BLaER1 treated with 17β-estradiol and CSF1 and Interleukin-3, amounts not matched to agents 10 nM and 100 nM (cell line): ENCODE data around the gene TNRC18.

Source experiments
- H3K27ac ChIP-seq, 11 experiments: shearing (Covaris generic); formaldehyde crosslinking; 2 replicates each; pipeline ENCODE4 v1.8.1; 2022
- H3K27me3 ChIP-seq, 11 experiments: shearing (Covaris generic); formaldehyde crosslinking; 2 replicates each; pipeline ENCODE4 v1.8.1; 2022
- H3K36me3 ChIP-seq, 11 experiments: shearing (Covaris generic); formaldehyde crosslinking; 2 replicates each; pipeline ENCODE4 v1.8.1; 2022
- H3K4me1 ChIP-seq, 10 experiments: shearing (Covaris generic); formaldehyde crosslinking; 2 replicates each; pipeline ENCODE4 v1.8.1; 2022
- H3K4me2 ChIP-seq, 11 experiments: shearing (Covaris generic); formaldehyde crosslinking; 2 replicates each; pipeline ENCODE4 v1.8.1; 2022
- H3K4me3 ChIP-seq, 10 experiments: shearing (Covaris generic); formaldehyde crosslinking; 2 replicates each; pipeline ENCODE4 v1.8.1; 2022
- H3K9ac ChIP-seq, 11 experiments: shearing (Covaris generic); formaldehyde crosslinking; 2 replicates each; pipeline ENCODE4 v1.8.1; 2022
- H3K9me3 ChIP-seq, 11 experiments: shearing (Covaris generic); formaldehyde crosslinking; replicated peaks in 1 of 11; 2 replicates each; pipeline ENCODE4 v1.8.1; 2022
- H4K20me1 ChIP-seq, 11 experiments: shearing (Covaris generic); formaldehyde crosslinking; 2 replicates each; pipeline ENCODE4 v1.8.1; 2022
- Cebpa-rat ChIP-seq, 11 experiments: shearing (Covaris generic); IDR thresholded peaks; 2 replicates each; pipeline ENCODE4 v1.8.1; 2022

Gene TNRC18

GRCh38 chr7:5344342-5344741 lies 79.3 kb downstream of the TNRC18 start:
- H3K4me1 ChIP-seq = no peaks in the 10 kb centered on the region

GRCh38 chr7:5343884-5344283 lies 79.8 kb downstream of the TNRC18 start:
- no peak overlapping the region for H3K4me2 ChIP-seq
- no peak for TF ChIP-seq Cebpa-rat (IDR thresholded peaks at IDR 0.05)
- H3K9me3 ChIP-seq = peaks cover 15 to 60% (median 45%) of the 10 kb centered on the region in 11 experiments
- H3K4me3 ChIP-seq = no peak overlapping the region
- H3K4me1 ChIP-seq = no peaks in the 10 kb centered on the region
- H3K27me3 ChIP-seq = no peaks in the 10 kb centered on the region
- H3K9ac ChIP-seq = no peak overlapping the region
- H3K36me3 ChIP-seq = peaks cover 61 to 97% (median 90%) of the 10 kb centered on the region in 11 experiments
- peaks cover 0 to 94% (median 32%) of the 10 kb centered on the region in 11 experiments; a peak in 17 of 22 replicates for H4K20me1 ChIP-seq
- H3K27ac ChIP-seq = no peak overlapping the region

More at GRCh38 chr7:5344342-5344741, 79.3 kb downstream of the TNRC18 start:
- H3K4me2 ChIP-seq = no peak overlapping the region
- H4K20me1 ChIP-seq = peaks cover 0 to 94% (median 37%) of the 10 kb centered on the region in 11 experiments; a peak in 18 of 22 replicates
- H3K27me3 ChIP-seq = no peaks in the 10 kb centered on the region
- no peak overlapping the region for H3K27ac ChIP-seq
- H3K36me3 ChIP-seq = peaks cover 59 to 97% (median 87%) of the 10 kb centered on the region in 11 experiments
- TF ChIP-seq Cebpa-rat (IDR thresholded peaks at IDR 0.05) = no peak
- peaks cover 15 to 56% (median 45%) of the 10 kb centered on the region in 11 experiments for H3K9me3 ChIP-seq
- H3K4me3 ChIP-seq = no peak overlapping the region
- H3K9ac ChIP-seq = no peak overlapping the region

GRCh38 chr7:5342631-5343030 lies 81.0 kb downstream of the TNRC18 start:
- Histone ChIP-seq H3K4me1 (no peaks in the 10 kb centered on the region), H3K9me3 (peaks cover 21 to 73% (median 53%) of the 10 kb centered on the region in 11 experiments), H3K27ac (no peak overlapping the region), H3K4me3 (no peak overlapping the region), H3K36me3 (peaks cover 72 to 99% (median 94%) of the 10 kb centered on the region in 11 experiments), H3K4me2 (no peak overlapping the region), H4K20me1 (peaks cover 0 to 95% (median 24%) of the 10 kb centered on the region in 11 experiments; a peak in 16 of 22 replicates), H3K27me3 (no peaks in the 10 kb centered on the region), H3K9ac (no peak overlapping the region)
- no peak for TF ChIP-seq Cebpa-rat (IDR thresholded peaks at IDR 0.05)

GRCh38 chr7:5339955-5340354 lies 83.7 kb downstream of the TNRC18 start:
- no peak for TF ChIP-seq Cebpa-rat (IDR thresholded peaks at IDR 0.05)
- Histone ChIP-seq H4K20me1 (peaks cover 4 to 99% (median 19%) of the 10 kb centered on the region in 11 experiments; a peak in 17 of 22 replicates), H3K4me1 (peaks cover 0 to 6% (median 0%) of the 10 kb centered on the region in 10 experiments; a peak in 1 of 20 replicates), H3K27ac (no peak overlapping the region), H3K4me2 (no peak overlapping the region), H3K9ac (no peak overlapping the region), H3K4me3 (no peak overlapping the region), H3K36me3 (peaks cover 93 to 100% (median 99%) of the 10 kb centered on the region in 11 experiments), H3K9me3 (peaks cover 30 to 79% (median 72%) of the 10 kb centered on the region in 11 experiments), H3K27me3 (no peaks in the 10 kb centered on the region)

- Histone ChIP-seq H3K36me3 (peaks cover 84 to 100% (median 96%) of the 10 kb centered on the region in 11 experiments), H3K4me3 (no peak overlapping the region), H3K9me3 (peaks cover 16 to 50% (median 42%) of the 10 kb centered on the region in 11 experiments), H3K4me1 (peaks cover 8 to 19% (median 17%) of the 10 kb centered on the region in 10 experiments), H3K27me3 (no peaks in the 10 kb centered on the region), H3K27ac (no peak overlapping the region), H3K4me2 (no peak overlapping the region), H3K9ac (no peak overlapping the region), H4K20me1 (peaks cover 30 to 99% (median 46%) of the 10 kb centered on the region in 11 experiments)
- TF ChIP-seq Cebpa-rat (IDR thresholded peaks at IDR 0.05) = no peak
Observed at GRCh38 chr7:5337047-5337446, 86.6 kb downstream of the TNRC18 start.

- H3K36me3 ChIP-seq = peaks cover 68 to 100% (median 91%) of the 10 kb centered on the region in 11 experiments
Observed at GRCh38 chr7:5334671-5335070, 89.0 kb downstream of the TNRC18 start.

GRCh38 chr7:5333121-5334045 lies 90.3 kb downstream of the TNRC18 start:
- Histone ChIP-seq H3K4me3 (no peak overlapping the region), H3K9ac (no peak overlapping the region; a peak in 1 of 22 replicates), H3K27ac (no peak overlapping the region; a peak in 1 of 22 replicates), H4K20me1 (peaks cover 44 to 91% (median 69%) of the 10 kb centered on the region in 11 experiments), H3K36me3 (peaks cover 58 to 100% (median 88%) of the 10 kb centered on the region in 11 experiments), H3K27me3 (no peaks in the 10 kb centered on the region), H3K4me2 (peak overlapping the region in 3 of 11 experiments; percentile 77 to 79 (median 78); a peak in 8 of 22 replicates), H3K4me1 (peaks cover 24 to 47% (median 32%) of the 10 kb centered on the region in 10 experiments), H3K9me3 (peaks cover 15 to 31% (median 27%) of the 10 kb centered on the region in 11 experiments)
- TF ChIP-seq Cebpa-rat (IDR thresholded peaks at IDR 0.05) = no peak

More at GRCh38 chr7:5334671-5335070, 89.0 kb downstream of the TNRC18 start:
- Histone ChIP-seq H3K4me2 (no peak overlapping the region), H3K4me3 (no peak overlapping the region), H3K27ac (no peak overlapping the region), H3K9ac (no peak overlapping the region), H4K20me1 (peaks cover 44 to 99% (median 69%) of the 10 kb centered on the region in 11 experiments), H3K27me3 (no peaks in the 10 kb centered on the region), H3K4me1 (peaks cover 22 to 38% (median 27%) of the 10 kb centered on the region in 10 experiments), H3K9me3 (peaks cover 16 to 37% (median 30%) of the 10 kb centered on the region in 11 experiments)
- no peak for TF ChIP-seq Cebpa-rat (IDR thresholded peaks at IDR 0.05)

GRCh38 chr7:5332579-5332978 lies 91.1 kb downstream of the TNRC18 start:
- Histone ChIP-seq H3K9me3 (peaks cover 10 to 23% (median 19%) of the 10 kb centered on the region in 11 experiments), H4K20me1 (peaks cover 44 to 95% (median 77%) of the 10 kb centered on the region in 11 experiments)

More at GRCh38 chr7:5332579-5332978, 91.1 kb downstream of the TNRC18 start:
- no peak for TF ChIP-seq Cebpa-rat (IDR thresholded peaks at IDR 0.05)
- Histone ChIP-seq H3K4me1 (peaks cover 24 to 55% (median 40%) of the 10 kb centered on the region in 10 experiments), H3K27ac (peak overlapping the region in 5 of 11 experiments; percentile 21 to 54 (median 40); a peak in 5 of 22 replicates), H3K27me3 (no peaks in the 10 kb centered on the region), H3K36me3 (peaks cover 51 to 100% (median 80%) of the 10 kb centered on the region in 11 experiments), H3K9ac (peak overlapping the region in 2 of 11 experiments; percentile 15; a peak in 1 of 22 replicates), H3K4me2 (peak overlapping the region in 10 of 11 experiments; percentile 18 to 82 (median 78); a peak in 20 of 22 replicates), H3K4me3 (no peak overlapping the region; a peak in 2 of 20 replicates)
